HG03135 (cell line): Measurements from ENCODE around the gene MAP1LC3C.

ENCODE experiments used
- ATAC-seq: cut with Tn5 transposase; IDR thresholded peaks from one replicate; pipeline ENCODE4 v1.9.1; 2021; ENCODE audit warnings: mild to moderate bottlenecking, moderate library complexity; ENCODE audit not compliant: unreplicated experiment

Gene MAP1LC3C

GRCh38 chr1:241999026-241999425 is at the start of gene MAP1LC3C:
MAP1LC3C (minus strand) TSS chr1:241999098; CDS start chr1:241999008, 90 bp downstream.
- ATAC-seq: no peak

- no peak for ATAC-seq
Measured at GRCh38 chr1:242043165-242043564, 44.3 kb upstream of the MAP1LC3C start.

- no peak for ATAC-seq
Measured at GRCh38 chr1:242034392-242034791, 35.5 kb upstream of the MAP1LC3C start.

GRCh38 chr1:242033447-242033846 is 34.5 kb upstream of the MAP1LC3C start:
- ATAC-seq: no peak

GRCh38 chr1:242030071-242030470 is 31.2 kb upstream of the MAP1LC3C start:
- no peak for ATAC-seq

- ATAC-seq: no peak
Measured at GRCh38 chr1:242025681-242026080, 26.8 kb upstream of the MAP1LC3C start.

GRCh38 chr1:242023805-242024204 is 24.9 kb upstream of the MAP1LC3C start:
- no peak for ATAC-seq

- no peak for ATAC-seq
Measured at GRCh38 chr1:242019018-242019417, 20.1 kb upstream of the MAP1LC3C start.

- peak; percentile 92 for ATAC-seq
Measured at GRCh38 chr1:242017580-242018233, 18.8 kb upstream of the MAP1LC3C start.

GRCh38 chr1:242016479-242016878 is 17.6 kb upstream of the MAP1LC3C start:
- no peak for ATAC-seq

- ATAC-seq: no peak
Measured at GRCh38 chr1:242011894-242012660, 13.2 kb upstream of the MAP1LC3C start.

- ATAC-seq: no peak
Measured at GRCh38 chr1:242008826-242009495, 10.1 kb upstream of the MAP1LC3C start.

GRCh38 chr1:242006976-242007375 is 8.1 kb upstream of the MAP1LC3C start:
- ATAC-seq: no peak

GRCh38 chr1:242005866-242006535 is 7.1 kb upstream of the MAP1LC3C start:
- ATAC-seq: no peak

GRCh38 chr1:242004751-242005495 is 6.0 kb upstream of the MAP1LC3C start:
- ATAC-seq: no peak

GRCh38 chr1:242002510-242002909 is 3.6 kb upstream of the MAP1LC3C start:
- ATAC-seq: no peak

- ATAC-seq: no peak
Measured at GRCh38 chr1:242002072-242002471, 3.2 kb upstream of the MAP1LC3C start.

GRCh38 chr1:242000434-242000833 is 1.5 kb upstream of the MAP1LC3C start:
- no peak for ATAC-seq

- ATAC-seq: no peak
Measured at GRCh38 chr1:241998412-241998921, 431 bp downstream of the MAP1LC3C start.

- ATAC-seq: no peak
Measured at GRCh38 chr1:241997401-241997998, 1.4 kb downstream of the MAP1LC3C start.
